Activated T-cell treated with anti-CD3 and anti-CD28 coated beads for 4 hours (primary cell): ENCODE results near the gene DCANP1.
"Not testable (repeated sequence)": the region's sequence is repeated elsewhere in the genome, so short reads cannot be mapped to it uniquely, and the experiment has no call there.

ENCODE experiments used
- DNase-seq: peaks from one replicate; pipeline ENCODE4 v3.0.0-alpha.2; 2020

DCANP1 gene

DNA sequence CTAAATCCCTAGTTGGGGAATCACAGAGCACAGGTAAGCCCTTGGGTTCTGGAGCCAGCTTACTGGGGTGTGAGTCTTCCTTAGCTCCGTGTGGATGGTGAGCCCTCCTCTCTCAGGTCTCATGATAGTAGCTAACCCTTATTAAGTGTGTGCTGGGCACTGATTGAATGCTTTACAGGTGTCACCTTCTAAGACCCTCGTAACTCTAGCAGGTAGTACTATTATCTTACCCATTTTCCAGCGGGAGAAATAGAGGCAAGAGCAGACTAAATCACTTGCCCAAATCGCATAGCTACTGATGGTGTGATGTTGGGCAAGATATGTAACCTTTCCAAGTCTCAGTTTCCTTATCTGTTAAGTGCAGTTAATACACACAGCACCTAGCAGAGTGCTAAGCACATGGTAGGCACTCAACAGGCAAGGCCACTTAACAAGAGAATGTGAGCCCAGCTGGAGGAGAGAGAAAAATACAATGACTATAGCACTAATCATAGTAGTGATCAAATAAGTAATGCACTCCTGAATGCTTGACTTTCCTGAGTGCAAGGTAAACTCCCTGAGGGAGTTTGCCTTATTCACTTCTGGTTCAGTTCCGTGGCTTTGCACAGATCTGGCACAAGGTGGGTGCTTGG lies at the start of gene DCANP1:
Gene DCANP1, minus strand, starts transcription at position 51 of the 632 bp plus-strand sequence. CDS start 240 bp downstream, outside the sequence.
- DNase-seq = no peak

DNA sequence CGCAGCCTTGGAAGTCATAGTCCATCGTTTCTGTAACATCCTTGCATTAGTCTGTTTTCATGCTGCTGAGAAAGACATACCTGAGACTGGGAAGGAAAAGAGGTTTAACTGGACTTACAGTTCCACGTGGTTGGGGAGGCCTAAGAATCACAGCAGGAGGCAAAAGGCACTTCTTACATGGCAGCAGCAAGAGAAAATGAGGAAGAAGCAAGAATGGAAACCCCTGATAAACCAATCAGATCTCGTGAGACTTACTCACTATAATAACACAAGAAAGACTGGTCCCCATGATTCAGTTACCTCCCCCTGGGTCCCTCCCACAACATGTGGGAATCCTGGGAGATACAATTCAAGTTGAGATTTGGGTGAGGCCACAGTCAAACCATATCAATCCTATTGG lies 48.4 kb upstream of the DCANP1 start:
- not testable (repeated sequence) for DNase-seq

GRCh38 chr5:135494196-135494595 lies 47.0 kb upstream of the DCANP1 start:
- DNase-seq = no peak

DNA sequence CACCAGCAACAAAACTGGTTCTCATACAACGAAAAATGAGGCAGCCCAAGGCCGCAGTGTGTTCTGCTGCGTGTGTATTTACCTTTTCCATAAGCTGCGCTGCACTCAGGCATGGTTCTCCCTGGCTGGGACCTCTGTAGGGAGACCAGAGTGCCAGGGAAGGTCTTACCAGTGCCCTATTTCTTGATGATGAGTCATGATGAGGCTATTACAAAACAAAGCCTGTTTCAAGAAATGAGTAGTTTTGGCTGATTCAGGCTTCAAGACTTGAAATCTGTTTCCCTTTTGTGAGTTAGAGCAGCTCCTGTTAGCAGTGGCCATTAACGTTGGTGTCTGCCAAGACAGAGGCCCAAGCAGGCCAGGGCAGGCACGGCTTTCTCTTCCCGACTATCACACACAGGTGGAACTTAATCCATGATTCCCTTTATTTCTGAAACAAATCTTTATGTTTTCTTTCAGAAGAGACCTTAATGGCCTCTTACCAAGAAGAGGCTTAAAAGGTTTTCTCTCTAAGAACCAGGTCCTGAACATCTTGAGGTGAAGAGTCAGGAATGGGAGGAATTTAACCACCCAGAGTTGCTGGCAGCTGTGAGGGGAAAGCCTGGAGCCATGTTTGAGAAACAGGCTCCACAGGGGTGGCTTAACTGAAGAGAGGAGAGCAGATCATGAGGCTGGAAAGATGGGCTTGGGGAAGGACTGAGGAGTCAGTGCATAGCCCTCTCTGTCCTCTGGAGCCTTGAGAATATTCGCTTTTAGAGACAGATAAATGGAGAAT lies 46.4 kb upstream of the DCANP1 start:
- no peak for DNase-seq

DNA sequence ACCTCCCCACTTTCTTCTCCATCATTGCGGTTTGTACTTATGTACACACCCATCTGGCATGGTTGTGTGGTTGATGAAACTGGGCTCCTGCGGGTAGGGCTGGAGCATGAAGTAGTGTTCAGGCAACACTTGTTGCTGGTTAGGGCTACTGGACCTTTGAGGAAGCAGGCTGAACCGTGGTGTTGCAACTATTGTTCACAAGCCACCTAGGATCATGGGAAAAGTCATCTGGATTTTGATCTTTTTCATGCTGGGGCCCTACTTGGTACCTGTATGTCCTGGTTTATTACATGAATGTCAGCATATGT lies 45.1 kb upstream of the DCANP1 start:
- DNase-seq = no peak

DNA sequence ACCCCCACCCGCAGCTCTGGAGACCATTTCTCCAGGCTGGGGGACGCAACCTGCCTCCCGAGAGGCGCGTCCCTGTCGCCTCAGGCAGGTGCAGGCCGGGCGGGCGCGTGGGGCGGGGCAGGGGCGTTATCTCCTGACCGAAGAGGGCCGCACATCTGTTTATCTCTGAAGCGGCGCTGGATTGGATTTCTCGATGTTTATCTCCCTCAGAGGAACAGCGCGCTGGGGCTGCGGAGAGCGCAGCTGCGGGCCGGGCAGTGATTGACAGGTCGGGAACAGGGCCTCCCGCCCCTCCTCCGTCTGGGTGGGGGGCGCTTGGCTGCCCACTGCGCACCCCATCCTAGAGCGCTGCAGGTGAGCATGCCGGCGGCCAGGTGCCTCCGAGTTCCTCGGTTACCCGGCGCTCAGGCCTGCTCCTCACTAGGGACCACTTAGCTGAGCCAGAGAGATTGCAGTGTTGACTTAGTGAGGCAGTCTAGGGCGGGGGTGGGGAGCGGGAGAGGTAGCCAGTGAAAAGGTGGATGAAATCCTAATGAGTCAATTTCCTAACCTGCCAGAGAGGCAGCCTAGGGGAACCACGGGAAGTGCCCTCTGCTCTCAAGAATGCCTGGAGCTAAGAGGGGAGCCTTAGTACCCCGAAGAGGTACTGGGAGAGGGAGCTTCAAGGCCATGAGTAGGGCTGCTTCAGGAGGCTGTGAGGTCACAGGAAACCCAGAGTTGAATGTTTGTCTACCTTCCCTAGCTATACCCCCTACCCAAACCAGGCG lies 44.6 kb upstream of the DCANP1 start:
- DNase-seq = no peak

- DNase-seq = no peak
Observed at GRCh38 chr5:135491038-135491551, 43.9 kb upstream of the DCANP1 start.

GRCh38 chr5:135490245-135491037 lies 43.3 kb upstream of the DCANP1 start:
- DNase-seq = no peak

DNA sequence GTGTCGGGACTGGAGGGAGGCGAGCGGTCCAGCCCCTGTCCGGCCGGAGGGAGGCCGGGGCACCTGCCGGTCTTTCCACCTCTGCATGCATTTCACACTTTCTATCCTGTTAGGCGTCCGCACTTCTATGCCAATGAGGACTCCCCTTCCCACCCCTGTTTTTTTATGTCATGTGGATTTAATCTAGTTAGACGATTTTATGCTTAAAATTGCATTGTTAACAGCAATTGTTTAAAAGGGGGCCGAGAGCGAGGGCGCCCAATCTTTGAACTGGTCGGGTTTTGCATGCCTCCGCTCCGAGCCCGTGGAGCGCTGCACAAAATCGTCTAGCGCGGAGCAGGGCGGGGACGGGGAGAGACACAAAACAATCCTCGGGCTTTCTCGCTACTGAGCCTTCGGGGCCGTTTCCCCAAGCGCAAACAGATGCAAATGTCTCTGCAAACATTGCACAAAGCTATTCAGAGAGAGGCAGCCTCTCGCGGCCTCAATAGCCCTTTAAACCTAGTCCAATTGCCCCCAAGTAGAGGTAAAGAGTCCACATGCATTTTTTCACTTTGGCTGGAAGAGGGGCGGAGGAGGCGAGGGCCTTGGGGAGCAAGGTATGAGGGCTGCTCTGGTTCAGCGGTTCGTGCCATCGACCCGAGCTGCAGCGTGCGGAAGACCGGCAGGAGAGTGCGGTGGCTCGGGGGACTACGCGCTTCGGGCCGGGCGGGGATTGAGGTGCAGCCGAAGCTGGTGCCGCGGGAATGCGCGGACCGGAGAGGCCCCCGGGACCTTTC lies 42.5 kb upstream of the DCANP1 start:
- DNase-seq = no peak

DNA sequence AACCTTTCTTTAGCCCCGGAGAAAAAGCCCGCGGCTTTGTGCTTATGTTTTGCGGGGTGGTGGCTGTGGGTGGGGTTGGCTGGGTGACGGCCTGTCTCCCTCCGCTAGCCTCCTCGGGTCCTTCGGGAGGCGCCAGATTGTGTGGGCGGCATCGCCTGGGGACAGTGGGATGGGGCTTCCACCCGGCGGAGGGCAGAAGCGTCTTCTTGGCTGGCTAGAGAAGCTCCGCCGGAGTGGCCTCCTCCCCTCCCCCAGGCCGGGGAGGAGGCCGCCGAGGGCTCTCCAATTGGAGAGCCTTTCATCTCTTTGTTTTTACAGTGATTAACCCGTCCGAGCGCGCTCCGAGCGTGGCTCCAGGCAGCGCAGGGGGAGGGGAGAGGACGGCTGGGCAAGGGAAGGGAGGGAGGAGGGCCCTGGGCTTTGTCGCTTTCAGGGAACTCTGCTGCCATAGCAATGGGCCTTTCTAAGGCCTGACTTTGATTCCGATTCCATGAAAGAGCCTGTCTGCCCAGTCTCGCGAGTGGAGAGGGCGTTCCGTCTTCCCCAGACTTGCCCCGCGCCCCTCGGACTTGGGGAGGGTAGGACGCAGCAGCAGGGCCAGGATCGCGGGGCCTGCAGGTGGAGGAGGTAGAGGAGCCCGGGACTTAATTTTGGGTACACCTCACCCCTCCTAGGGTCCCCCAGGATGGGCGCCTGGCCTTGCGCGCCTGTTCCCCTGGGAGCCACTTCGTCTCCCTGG lies 41.7 kb upstream of the DCANP1 start:
- no peak for DNase-seq

GRCh38 chr5:135487839-135488514 lies 40.8 kb upstream of the DCANP1 start:
- no peak for DNase-seq

DNA sequence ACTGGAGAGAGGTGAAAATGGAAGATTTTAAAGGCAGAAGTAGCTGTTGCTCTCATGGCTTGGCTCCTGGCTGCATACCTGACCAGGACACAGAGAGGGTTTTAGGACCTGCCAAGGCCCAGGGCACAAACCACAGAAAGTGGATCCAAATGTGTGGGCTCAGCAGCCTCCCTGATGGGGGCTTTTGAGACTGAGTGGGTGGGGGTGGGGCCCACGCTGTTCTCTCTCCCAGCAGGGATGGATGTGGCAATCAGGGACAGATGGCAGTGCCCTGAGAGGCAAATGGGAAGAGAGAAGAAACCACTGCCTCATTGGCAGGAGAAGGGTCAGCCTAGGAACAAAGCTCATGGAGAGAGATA lies 39.9 kb upstream of the DCANP1 start:
- DNase-seq = no peak

GRCh38 chr5:135486131-135487036 lies 39.2 kb upstream of the DCANP1 start:
- DNase-seq = no peak

GRCh38 chr5:135484674-135485086 lies 37.5 kb upstream of the DCANP1 start:
- no peak for DNase-seq

DNA sequence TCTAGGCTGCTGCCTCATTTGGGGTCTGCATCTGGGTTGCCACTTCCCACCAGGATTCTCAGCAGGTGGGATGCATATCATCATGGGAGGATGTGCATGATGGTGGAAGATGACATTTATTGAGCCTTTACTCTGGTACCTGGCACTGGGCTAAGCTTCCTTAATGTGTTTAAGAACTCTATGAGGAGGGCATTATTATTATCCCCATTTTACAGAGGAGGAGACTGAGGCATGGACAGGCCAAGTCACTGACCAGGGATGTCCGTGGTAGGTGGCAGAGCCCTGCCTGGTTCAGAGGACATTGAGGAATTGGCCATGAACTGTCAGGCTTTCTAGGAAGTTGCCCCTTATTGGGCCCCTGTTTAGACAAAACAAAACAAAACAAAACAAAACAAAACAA lies 36.1 kb upstream of the DCANP1 start:
- no peak for DNase-seq

DNA sequence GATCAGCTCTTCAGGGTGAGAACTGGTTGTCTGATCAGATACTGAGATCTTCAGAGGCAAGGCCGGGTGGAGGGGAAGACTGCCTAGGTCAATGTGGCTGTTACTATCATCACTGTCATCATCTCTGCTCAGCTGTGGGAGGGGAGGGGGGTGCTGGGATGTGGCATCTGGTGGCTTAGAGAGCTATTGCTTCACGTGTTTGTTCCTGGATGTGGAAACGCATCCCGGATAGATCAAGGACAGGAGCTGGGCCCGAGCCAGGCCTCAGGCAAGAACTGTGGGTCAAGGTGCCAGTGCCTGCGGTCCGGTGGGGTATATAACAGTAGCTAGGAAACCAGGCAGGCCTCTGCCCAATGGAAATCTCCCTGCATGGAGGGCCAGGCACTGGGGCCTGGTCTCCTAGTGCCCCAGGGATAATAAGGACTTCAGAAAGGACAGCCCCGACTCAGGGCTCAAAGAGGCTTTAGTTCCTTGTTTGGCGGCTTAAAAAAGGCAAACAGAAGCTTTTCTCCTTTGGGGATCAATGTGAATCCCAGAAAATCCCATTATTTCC lies 35.3 kb upstream of the DCANP1 start:
- no peak for DNase-seq

DNA sequence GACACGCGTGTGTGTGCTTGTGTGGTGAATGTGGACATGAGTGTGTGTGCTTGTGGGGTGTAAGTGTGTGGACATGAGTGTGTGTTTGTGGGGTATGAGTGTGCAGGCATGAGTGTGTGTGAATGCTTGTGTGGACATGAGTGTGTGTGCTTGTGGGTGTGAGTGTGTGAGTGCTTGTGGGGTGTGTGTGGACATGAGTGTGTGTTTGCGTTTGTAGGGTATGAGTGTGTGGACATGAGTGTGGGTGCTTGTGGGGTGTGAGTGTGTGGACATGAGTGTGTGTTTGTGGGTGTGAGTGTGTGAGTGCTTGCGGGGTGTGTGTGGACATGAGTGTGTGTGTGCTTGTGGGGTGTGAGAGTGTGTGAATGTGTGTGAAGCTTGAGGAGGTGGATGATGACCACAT lies 34.8 kb upstream of the DCANP1 start:
- no peak for DNase-seq

GRCh38 chr5:135481387-135481786 lies 34.2 kb upstream of the DCANP1 start:
- no peak for DNase-seq

GRCh38 chr5:135480511-135480910 lies 33.4 kb upstream of the DCANP1 start:
- no peak for DNase-seq
